ENCODE results near the gene IVNS1ABP. TPM values are rescaled to one million over a fixed set of nuclear protein-coding genes. Genes with fewer than 3 reads are reported as not detected.

IVNS1ABP gene
- total RNA-seq, 1 donor from 2014 or later: 125 TPM

- no peaks in the 10 kb centered on the region for H3K9me3 Mint-ChIP-seq
- no peak overlapping the region for H3K4me3 Mint-ChIP-seq
- TF ChIP-seq CTCF (conservative IDR thresholded peaks at IDR 0.05): no peak
- H3K27ac Mint-ChIP-seq (ENCODE audit: unreplicated experiment): no peak overlapping the region
- no peaks in the 10 kb centered on the region for H3K27me3 Mint-ChIP-seq (ENCODE audit: low read depth)
- no peaks in the 10 kb centered on the region for H3K4me1 Mint-ChIP-seq
- DNase-seq (ENCODE audit: low read depth, low spot score): no peak
- H3K36me3 Mint-ChIP-seq (ENCODE audit: low read depth): peaks cover 5% of the 10 kb centered on the region
Measured at GRCh38 chr1:185279571-185279970, 37.5 kb downstream of the IVNS1ABP start.

- no peak overlapping the region for H3K27ac Mint-ChIP-seq (ENCODE audit: unreplicated experiment)
- no peaks in the 10 kb centered on the region for H3K27me3 Mint-ChIP-seq (ENCODE audit: low read depth)
- no peak overlapping the region for H3K4me3 Mint-ChIP-seq
- no peaks in the 10 kb centered on the region for H3K36me3 Mint-ChIP-seq (ENCODE audit: low read depth)
- H3K4me1 Mint-ChIP-seq: peaks cover 6% of the 10 kb centered on the region
- no peaks in the 10 kb centered on the region for H3K9me3 Mint-ChIP-seq
- no peak for TF ChIP-seq CTCF (conservative IDR thresholded peaks at IDR 0.05)
- no peak for DNase-seq (ENCODE audit: low read depth, low spot score)
Measured at GRCh38 chr1:185271921-185272320, 45.1 kb downstream of the IVNS1ABP start.

GRCh38 chr1:185268352-185268751 lies 48.7 kb downstream of the IVNS1ABP start:
- no peaks in the 10 kb centered on the region for H3K27me3 Mint-ChIP-seq (ENCODE audit: low read depth)
- no peaks in the 10 kb centered on the region for H3K36me3 Mint-ChIP-seq (ENCODE audit: low read depth)
- H3K27ac Mint-ChIP-seq (ENCODE audit: unreplicated experiment): no peak overlapping the region
- H3K4me1 Mint-ChIP-seq: peaks cover 6% of the 10 kb centered on the region
- H3K9me3 Mint-ChIP-seq: no peaks in the 10 kb centered on the region
- DNase-seq (ENCODE audit: low read depth, low spot score): no peak
- H3K4me3 Mint-ChIP-seq: no peak overlapping the region
- TF ChIP-seq CTCF (conservative IDR thresholded peaks at IDR 0.05): no peak

GRCh38 chr1:185267701-185268100 lies 49.3 kb downstream of the IVNS1ABP start:
- Mint-ChIP-seq H3K27ac (ENCODE audit: unreplicated experiment) (no peak overlapping the region), H3K36me3 (ENCODE audit: low read depth) (no peaks in the 10 kb centered on the region), H3K27me3 (ENCODE audit: low read depth) (no peaks in the 10 kb centered on the region), H3K9me3 (no peaks in the 10 kb centered on the region), H3K4me3 (no peak overlapping the region), H3K4me1 (peaks cover 6% of the 10 kb centered on the region)
- no peak for DNase-seq (ENCODE audit: low read depth, low spot score)
- TF ChIP-seq CTCF (conservative IDR thresholded peaks at IDR 0.05): no peak

GRCh38 chr1:185267301-185267700 lies 49.7 kb downstream of the IVNS1ABP start:
- H3K4me3 Mint-ChIP-seq: no peak overlapping the region
- no peak for DNase-seq (ENCODE audit: low read depth, low spot score)
- peaks cover 6% of the 10 kb centered on the region for H3K4me1 Mint-ChIP-seq
- TF ChIP-seq CTCF (conservative IDR thresholded peaks at IDR 0.05): no peak
- H3K9me3 Mint-ChIP-seq: no peaks in the 10 kb centered on the region
- no peaks in the 10 kb centered on the region for H3K27me3 Mint-ChIP-seq (ENCODE audit: low read depth)
- no peak overlapping the region for H3K27ac Mint-ChIP-seq (ENCODE audit: unreplicated experiment)
- H3K36me3 Mint-ChIP-seq (ENCODE audit: low read depth): no peaks in the 10 kb centered on the region

GRCh38 chr1:185265314-185265713 lies 51.7 kb downstream of the IVNS1ABP start:
- peaks cover 7% of the 10 kb centered on the region for H3K4me1 Mint-ChIP-seq
- no peak for DNase-seq (ENCODE audit: low read depth, low spot score)
- H3K27me3 Mint-ChIP-seq (ENCODE audit: low read depth): no peaks in the 10 kb centered on the region
- no peak overlapping the region for H3K27ac Mint-ChIP-seq (ENCODE audit: unreplicated experiment)
- H3K9me3 Mint-ChIP-seq: peaks cover 3% of the 10 kb centered on the region
- no peak overlapping the region for H3K4me3 Mint-ChIP-seq
- TF ChIP-seq CTCF (conservative IDR thresholded peaks at IDR 0.05): no peak
- H3K36me3 Mint-ChIP-seq (ENCODE audit: low read depth): peaks cover 4% of the 10 kb centered on the region
